Measurements from ENCODE around the gene RAPGEF5.

Gene RAPGEF5

DNA sequence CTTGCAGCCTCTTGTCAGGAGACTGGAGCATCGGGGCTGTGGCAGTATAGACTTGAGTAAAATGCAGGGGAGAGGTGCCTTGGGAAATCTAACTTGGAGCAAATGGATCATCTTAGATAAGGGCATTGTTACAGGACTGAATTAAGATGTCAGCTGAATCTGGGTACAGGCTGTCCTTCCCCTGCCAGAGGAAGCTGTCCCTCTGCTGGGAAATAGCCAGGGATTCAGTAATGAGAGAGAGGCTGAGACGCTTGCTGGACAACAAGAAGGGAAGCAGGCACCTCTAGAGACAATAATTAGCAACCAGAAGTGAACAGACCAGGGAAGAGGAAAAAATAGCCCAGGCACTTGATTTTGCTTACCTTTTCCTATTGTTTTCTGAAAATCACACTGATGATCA, 20.7 kb upstream of the RAPGEF5 start:
- DNase-seq (ENCODE audit: low read depth), result no peak

GRCh38 chr7:22375359-22376048, 18.6 kb upstream of the RAPGEF5 start:
- DNase-seq (ENCODE audit: low read depth), result no peak

- DNase-seq (ENCODE audit: low read depth), result no peak
Observed at GRCh38 chr7:22373911-22374310, 17.0 kb upstream of the RAPGEF5 start.

GRCh38 chr7:22373388-22373787, 16.4 kb upstream of the RAPGEF5 start:
- DNase-seq (ENCODE audit: low read depth), result no peak

- DNase-seq (ENCODE audit: low read depth), result no peak
Observed at GRCh38 chr7:22372863-22373262, 15.9 kb upstream of the RAPGEF5 start.

- no peak for DNase-seq (ENCODE audit: low read depth)
Observed at GRCh38 chr7:22371878-22372277, 14.9 kb upstream of the RAPGEF5 start.

GRCh38 chr7:22364900-22365299, 7.9 kb upstream of the RAPGEF5 start:
- no peak for DNase-seq (ENCODE audit: low read depth)

DNA sequence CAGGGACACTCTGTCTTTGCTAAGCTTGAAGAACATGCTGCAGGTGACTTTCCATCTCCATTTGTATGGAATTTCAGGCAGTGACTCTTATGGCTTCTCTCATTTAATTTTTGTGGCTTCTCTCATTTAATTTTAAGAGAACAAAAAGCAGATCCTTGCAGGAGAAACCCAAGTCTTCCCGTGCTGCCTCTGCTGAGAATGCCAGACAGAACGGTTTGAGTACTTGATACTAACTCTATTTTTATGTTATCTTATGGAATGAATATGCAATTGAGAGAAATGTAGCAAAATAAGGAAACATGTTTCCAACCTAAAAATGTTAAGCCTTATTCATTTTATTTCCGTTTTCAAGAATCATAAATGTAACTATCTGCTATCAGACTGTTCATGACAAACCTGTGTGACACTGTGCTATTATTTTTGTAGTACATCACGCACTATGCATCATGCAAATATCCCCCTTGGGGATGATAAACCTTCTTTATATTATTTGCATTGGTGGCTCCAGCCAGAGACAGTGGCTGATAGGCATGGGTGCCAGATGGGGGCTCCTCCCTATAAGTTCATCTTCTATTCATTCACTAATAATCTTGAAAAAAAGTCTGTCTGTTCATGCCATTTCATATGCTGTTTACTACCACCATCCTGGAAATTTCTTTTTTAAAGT, 6.9 kb upstream of the RAPGEF5 start:
- no peak for DNase-seq (ENCODE audit: low read depth)

- no peak for DNase-seq (ENCODE audit: low read depth)
Observed at GRCh38 chr7:22361795-22362194, 4.8 kb upstream of the RAPGEF5 start.

GRCh38 chr7:22361320-22361719, 4.4 kb upstream of the RAPGEF5 start:
- no peak for DNase-seq (ENCODE audit: low read depth)

- DNase-seq (ENCODE audit: low read depth), result no peak
Observed at GRCh38 chr7:22358820-22359697, 2.1 kb upstream of the RAPGEF5 start.

DNA sequence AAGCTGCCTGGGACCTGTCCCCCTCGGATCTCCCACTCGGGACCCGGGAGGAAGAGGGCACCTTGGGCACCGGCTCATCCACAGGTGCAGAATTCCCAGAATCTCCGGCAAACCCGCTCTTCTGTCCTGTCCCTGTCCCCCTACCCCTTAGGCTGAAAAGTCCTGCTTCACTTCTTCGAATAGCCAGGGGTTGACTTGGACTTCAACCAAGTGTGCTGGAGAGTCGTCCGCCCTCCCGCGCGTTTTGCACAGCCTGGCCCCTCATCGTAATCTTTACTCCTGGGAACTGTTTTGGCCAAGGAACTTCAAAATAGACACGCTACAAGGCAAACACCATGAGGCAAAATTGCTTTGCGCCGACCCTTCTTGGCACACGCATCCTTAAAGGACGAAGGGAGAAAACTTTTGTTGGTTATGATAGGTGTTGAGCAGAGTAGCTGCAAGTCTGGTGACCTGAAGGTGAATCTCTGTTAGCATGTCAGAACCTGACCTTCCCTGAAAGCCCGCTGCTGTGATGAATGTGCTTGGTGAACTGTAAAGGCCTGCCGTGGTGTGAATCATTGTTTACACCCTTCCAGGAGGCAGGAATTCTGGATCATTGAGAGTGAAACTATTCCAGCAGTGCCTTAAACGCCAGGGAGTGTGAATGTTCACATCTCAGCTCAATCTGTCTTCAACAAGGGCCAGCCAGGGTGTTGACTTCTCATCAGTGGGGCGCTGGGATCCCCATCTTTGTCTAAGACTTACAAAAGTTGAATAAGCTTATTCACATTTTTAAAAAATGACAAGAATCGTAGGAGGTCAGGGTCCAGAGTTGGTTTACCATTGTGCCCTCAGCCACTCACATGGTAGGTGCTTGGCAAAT, 589 bp upstream of the RAPGEF5 start:
- DNase-seq (ENCODE audit: low read depth), result no peak

DNA sequence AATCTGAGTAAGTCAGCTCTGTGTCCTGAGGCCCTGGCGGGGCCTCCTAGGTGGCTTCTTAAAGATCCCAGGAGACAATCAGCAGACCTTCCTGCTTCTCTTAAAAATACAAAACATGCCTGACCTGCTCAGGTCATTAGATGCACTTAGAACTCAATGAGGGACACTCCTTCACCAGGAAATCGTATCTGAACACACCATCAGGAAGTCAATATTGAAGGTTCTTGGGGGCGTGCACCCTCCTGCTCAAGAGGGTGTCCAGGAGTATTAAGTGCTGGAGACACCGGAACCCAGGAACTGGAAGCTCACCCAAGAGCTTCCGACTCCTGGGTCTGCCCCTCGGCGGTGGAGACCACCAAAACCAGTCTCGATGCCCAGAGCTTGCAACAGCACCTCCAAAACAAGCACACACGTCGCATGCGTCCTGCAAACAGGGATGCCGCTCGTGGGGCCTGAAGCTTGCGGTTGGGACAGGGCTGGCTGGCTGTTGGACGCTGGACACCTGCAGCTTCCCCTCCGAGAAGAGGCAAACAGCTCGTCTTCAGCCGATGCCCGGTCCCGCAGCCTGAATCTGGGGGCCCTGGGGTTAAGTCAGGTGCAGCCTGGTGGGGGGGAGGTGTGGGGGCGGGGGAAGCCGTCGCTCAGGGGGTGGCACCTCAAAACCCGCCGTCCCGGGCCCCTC, 803 bp downstream of the RAPGEF5 start:
- DNase-seq (ENCODE audit: low read depth), result no peak

DNA sequence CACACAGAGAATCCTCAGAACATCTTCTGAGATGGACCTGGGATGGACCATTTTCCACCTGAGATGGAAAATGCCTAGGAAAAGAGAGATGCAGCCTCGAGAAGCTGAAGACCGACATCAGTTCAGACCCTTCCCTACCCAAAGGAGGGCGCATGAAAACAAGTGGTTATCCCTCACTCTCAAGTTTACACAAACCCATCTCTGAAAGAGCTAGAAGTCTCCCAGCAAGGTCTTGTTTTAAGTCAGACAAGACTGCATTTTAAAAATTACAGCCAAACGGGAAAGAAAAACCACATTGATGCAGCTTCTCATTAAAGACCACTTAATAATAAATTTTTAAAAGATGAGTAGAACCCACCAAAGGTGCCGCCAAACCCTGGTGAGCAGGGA, 1.3 kb downstream of the RAPGEF5 start:
- no peak for DNase-seq (ENCODE audit: low read depth)

DNA sequence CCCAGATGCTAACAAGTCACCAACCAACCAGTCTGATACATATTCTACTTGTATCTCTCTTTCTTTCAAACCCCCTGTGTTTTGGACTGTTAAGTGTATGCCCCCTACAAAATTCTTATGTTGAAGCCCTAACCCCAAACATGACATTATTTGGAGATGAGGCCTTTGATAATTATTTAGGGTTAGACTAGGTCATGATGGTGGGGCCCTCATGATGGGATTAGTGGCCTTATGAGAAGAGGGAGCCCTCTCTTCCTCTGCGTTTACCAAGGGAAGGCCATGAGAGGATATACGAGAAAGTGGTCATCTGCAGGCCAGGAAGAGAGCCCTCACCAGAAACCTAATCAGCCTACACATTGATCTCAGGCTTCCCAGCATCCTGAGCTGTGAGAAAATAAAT, 2.5 kb downstream of the RAPGEF5 start:
- DNase-seq (ENCODE audit: low read depth), result no peak

- DNase-seq (ENCODE audit: low read depth), result no peak
Observed at GRCh38 chr7:22352887-22353286, 4.1 kb downstream of the RAPGEF5 start.

DNA sequence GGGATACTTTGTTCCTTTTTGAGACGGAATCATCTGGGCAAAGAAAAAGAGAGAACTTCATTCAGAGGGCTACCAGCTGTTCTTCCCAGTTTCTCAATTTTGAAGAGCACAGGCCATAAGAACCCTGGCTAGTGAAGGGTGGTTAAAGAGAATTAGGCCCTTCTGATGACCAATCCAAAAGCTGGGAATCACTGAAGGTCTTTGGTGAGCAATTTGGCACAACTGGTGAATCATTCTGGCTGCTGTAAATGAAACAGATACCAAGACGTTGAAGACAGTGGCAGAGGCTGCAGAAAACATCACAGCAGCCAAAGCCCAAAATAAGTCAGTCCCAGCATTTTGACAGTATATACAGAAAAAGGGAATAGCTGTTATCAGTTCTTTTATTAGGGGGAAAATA, 5.1 kb downstream of the RAPGEF5 start:
- DNase-seq (ENCODE audit: low read depth), result no peak

DNA sequence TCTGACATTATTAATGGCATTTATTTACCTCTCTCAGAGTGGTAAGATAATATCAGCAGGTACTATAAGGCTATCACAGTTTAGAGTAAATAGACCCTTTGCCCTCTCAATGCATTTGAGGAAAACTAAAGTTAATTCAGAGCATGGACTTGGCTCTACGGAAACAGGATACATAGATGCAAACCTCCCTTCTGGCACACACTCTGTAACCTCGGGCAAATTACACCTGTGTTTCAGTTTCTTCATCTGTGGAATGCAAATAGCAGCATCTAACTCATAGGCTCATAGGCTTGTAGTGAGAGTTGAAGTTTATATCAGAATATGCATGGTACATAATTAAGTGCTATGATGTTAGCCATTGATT, 5.6 kb downstream of the RAPGEF5 start:
- DNase-seq (ENCODE audit: low read depth), result no peak

DNA sequence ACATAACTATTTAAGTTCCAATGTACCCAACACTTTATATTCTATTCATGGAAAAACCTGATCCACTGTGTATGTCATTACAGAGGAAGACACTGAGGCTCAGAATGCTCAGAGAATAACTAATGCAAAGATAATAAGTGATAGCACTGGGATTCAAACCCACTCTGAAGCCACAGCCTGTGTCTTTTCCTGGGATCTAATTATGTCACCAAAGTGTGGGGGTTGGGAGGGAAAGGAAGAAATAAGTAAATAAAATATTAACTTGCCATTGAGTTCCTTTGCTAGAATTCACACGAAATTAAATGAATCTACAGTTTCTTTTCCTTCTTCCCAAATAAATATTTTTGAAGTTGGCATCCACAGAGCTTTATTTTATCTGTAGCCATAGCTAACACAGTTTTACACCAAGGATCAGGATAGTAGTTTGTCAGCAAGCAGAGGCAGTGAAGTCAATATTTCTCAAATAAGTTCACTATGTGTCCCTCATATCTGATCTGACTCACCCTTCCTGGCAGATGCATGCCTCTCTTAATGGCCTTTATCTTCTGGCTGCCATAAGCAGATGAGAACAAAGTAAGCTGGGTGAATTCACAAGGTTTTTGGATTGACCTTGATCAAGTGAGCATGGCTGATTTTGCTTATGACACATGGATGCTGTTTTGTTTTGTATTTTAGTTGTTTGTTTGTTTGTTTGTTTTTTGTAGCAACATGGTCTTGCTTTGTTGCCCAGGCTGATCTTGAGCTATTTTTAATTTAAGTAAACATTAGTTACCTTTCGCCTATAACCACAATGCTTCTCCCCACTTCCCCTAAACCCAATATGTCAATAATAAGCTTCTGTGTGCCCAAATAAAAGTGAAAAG, 6.3 kb downstream of the RAPGEF5 start:
- no peak for DNase-seq (ENCODE audit: low read depth)

GRCh38 chr7:22348379-22348778, 8.6 kb downstream of the RAPGEF5 start:
- DNase-seq (ENCODE audit: low read depth), result no peak
